Endothelial cell of umbilical vein (primary cell): ENCODE data around the gene KRT71. TPM values are rescaled to one million over a fixed set of nuclear protein-coding genes. Genes with fewer than 3 reads are reported as not detected.

ENCODE experiments used
- BruUV-seq: library from RNA; stranded (reverse); fragments of 400-500 nt; replicated peaks from 2 replicates; lab custom pipeline; 2021; lab: Mats Ljungman, UMichigan
- CTCF ChIA-PET: fragments of 300-600, 350-600 bp; sonication (Branson Sonifier 250); formaldehyde crosslinking; loops from one replicate; lab custom pipeline; 2021; ENCODE audit warnings: antibody characterized with exemption, inconsistent platforms; lab: Charles Lee
- POLR2A ChIA-PET: fragments of 300-600, 350-600 bp; sonication (Branson Sonifier 250); formaldehyde crosslinking; loops from one replicate; lab custom pipeline; 2021; ENCODE audit warnings: antibody characterized with exemption, inconsistent platforms; lab: Charles Lee
- DNase-seq: peaks from one replicate; pipeline ENCODE4 v3.0.0-alpha.2; 2011; ENCODE audit warnings: low read depth, low spot score
- FAIRE-seq: peaks from 2 replicates; lab custom pipeline; 2011; peaks lifted over from hg19 to GRCh38; lab: Jason Lieb, UNC
- H2AFZ ChIP-seq: 2 replicates; pipeline ENCODE4 v1.6.0; 2012; ENCODE audit warnings: low read depth, low read length, control low read depth, inconsistent platforms
- H3K27ac ChIP-seq: 2 replicates; pipeline ENCODE4 v1.5.1; 2011; ENCODE audit warnings: low read depth, mild to moderate bottlenecking, control low read depth, low read length, moderate library complexity; ENCODE audit not compliant: insufficient read depth
- H3K27me3 ChIP-seq, 2 experiments: 2 replicates each; pipeline versions ENCODE4 v1.6.0 to v1.6.1; 2011; ENCODE audit warnings: low read length in 2 of 2, mixed read lengths in 1 of 2; ENCODE audit not compliant: control insufficient read depth in 2 of 2, insufficient read depth in 2 of 2
- H3K36me3 ChIP-seq, 2 experiments: 2 replicates in 1 of 2; 3 replicates in 1 of 2; pipeline ENCODE4 v1.5.1; 2011; ENCODE audit warnings: low read length in 2 of 2, mild to moderate bottlenecking in 1 of 2, moderate library complexity in 1 of 2; ENCODE audit not compliant: control insufficient read depth in 2 of 2, insufficient read depth in 2 of 2; ENCODE audit errors: extremely low read depth in 1 of 2
- H3K4me1 ChIP-seq: 3 replicates; pipeline ENCODE4 v1.5.1; 2011; ENCODE audit warnings: mild to moderate bottlenecking, low read length; ENCODE audit not compliant: control insufficient read depth, insufficient read depth; ENCODE audit errors: extremely low read depth
- H3K4me2 ChIP-seq: 2 replicates; pipeline ENCODE4 v1.6.1; 2011; ENCODE audit warnings: low read length, control low read depth, mixed read lengths; ENCODE audit not compliant: insufficient read depth
- H3K4me3 ChIP-seq, 3 experiments: fragments of 200-600 bp in 1 of 3; sonication (generic), shearing (Covaris generic) in 1 of 3; replicated peaks in 1 of 3; 2 replicates each; pipeline ENCODE4 v1.5.1; 2011 to 2016; ENCODE audit warnings: control low read depth in 3 of 3, low read length in 3 of 3, mild to moderate bottlenecking in 2 of 3, inconsistent platforms in 1 of 3, low read depth in 1 of 3, moderate library complexity in 1 of 3; ENCODE audit not compliant: insufficient read depth in 1 of 3
- H3K79me2 ChIP-seq: 2 replicates; pipeline ENCODE4 v1.6.0; 2012; ENCODE audit warnings: low read length, inconsistent platforms; ENCODE audit not compliant: control insufficient read depth, insufficient read depth
- H3K9ac ChIP-seq: replicated peaks from 2 replicates; pipeline ENCODE3; 2011; ENCODE audit warnings: low read length, control low read depth; ENCODE audit not compliant: insufficient read depth; ENCODE audit errors: extremely low read depth
- H3K9me1 ChIP-seq: replicated peaks from 3 replicates; pipeline ENCODE4 v1.6.0; 2011; ENCODE audit warnings: mild to moderate bottlenecking, low read length; ENCODE audit not compliant: control insufficient read depth, insufficient read depth; ENCODE audit errors: extremely low read depth
- H3K9me3 ChIP-seq: replicated peaks from 2 replicates; pipeline ENCODE4 v1.5.1; 2012; ENCODE audit warnings: low read length, inconsistent platforms; ENCODE audit not compliant: control insufficient read depth, insufficient read depth
- H4K20me1 ChIP-seq: replicated peaks from 2 replicates; pipeline ENCODE3; 2011; ENCODE audit warnings: mild to moderate bottlenecking, low read length; ENCODE audit not compliant: control insufficient read depth, insufficient read depth; ENCODE audit errors: extremely low read depth
- CTCF ChIP-seq, 2 donors: IDR thresholded peaks; 1 replicate in 1 of 2; 2 replicates in 1 of 2; pipeline ENCODE4 v1.5.1; 2011; ENCODE audit warnings: low read length in 2 of 2, mild to moderate bottlenecking in 2 of 2, moderate library complexity in 2 of 2, control low read depth in 1 of 2, inconsistent platforms in 1 of 2, low read depth in 1 of 2; ENCODE audit not compliant: insufficient read depth in 1 of 2; ENCODE audit errors: extremely low read depth in 1 of 2
- EZH2 ChIP-seq: IDR thresholded peaks from 2 replicates; pipeline ENCODE4 v1.6.1; 2012; ENCODE audit warnings: borderline replicate concordance, low read depth, mild to moderate bottlenecking, moderate library complexity, low read length, inconsistent platforms; ENCODE audit not compliant: severe bottlenecking
- FOS ChIP-seq: IDR thresholded peaks from 2 replicates; pipeline ENCODE4 v1.6.1; 2011; ENCODE audit warnings: mild to moderate bottlenecking, low read length, moderate library complexity, borderline replicate concordance; ENCODE audit not compliant: insufficient read depth
- GATA2 ChIP-seq: IDR thresholded peaks from 2 replicates; pipeline ENCODE4 v1.7.0; 2011; ENCODE audit warnings: low read depth, mild to moderate bottlenecking, moderate library complexity, mixed read lengths, low read length; ENCODE audit not compliant: insufficient read length, insufficient read depth
- JUN ChIP-seq: IDR thresholded peaks from 2 replicates; pipeline ENCODE4 v1.6.1; 2011; ENCODE audit warnings: borderline replicate concordance, low read depth; ENCODE audit not compliant: insufficient read length, insufficient read depth
- MYC ChIP-seq: IDR thresholded peaks from one replicate; pipeline ENCODE4 v1.6.1; 2011; ENCODE audit warnings: mild to moderate bottlenecking, low read depth, low read length
- POLR2A ChIP-seq: IDR thresholded peaks from 2 replicates; pipeline ENCODE4 v1.6.1; 2012; ENCODE audit warnings: low read depth, mild to moderate bottlenecking, control low read depth, low read length
- POLR2AphosphoS5 ChIP-seq: IDR thresholded peaks from 2 replicates; pipeline ENCODE4 v1.6.1; 2012; ENCODE audit warnings: low read depth, mild to moderate bottlenecking, control low read depth, low read length, moderate library complexity; ENCODE audit not compliant: insufficient read depth
- dilution Hi-C: fragments of 300-500 bp; cut with MboI; formaldehyde crosslinking; loops from one replicate; pipeline ENCODE4 v1.15.0; 2019; ENCODE audit warnings: low sequenced_read_pairs; ENCODE audit not compliant: extremely low pct_ligation_motif_present
- intact Hi-C: fragments of 100-400 bp; cut with micrococcal nuclease; formaldehyde crosslinking; loops from one replicate; pipeline ENCODE4 v1.10.0; 2022
- polyA plus RNA-seq, 4 experiments: library from polyadenylated mRNA; depleted of rRNA in 3 of 4; stranded (reverse) in 3 of 4; unstranded in 1 of 4; fragments of >200 nt; gene quantifications; 2 replicates each; pipeline versions ENCODE4 v1.2.1 to v1.2.3, GENCODE V29; 2011 to 2012; ENCODE audit warnings: missing spikeins in 1 of 4
- total RNA-seq: library from RNA; stranded (reverse); gene quantifications from 2 replicates; pipeline ENCODE4 v1.2.3, GENCODE V29; 2021
- TF ChIP-seq, protein P1 (sequence below): IDR thresholded peaks from 2 replicates; pipeline ENCODE4 v1.6.1; 2011; ENCODE audit not compliant: insufficient read depth, insufficient read length

KRT71 gene
- total and polyA plus RNA-seq, 2 donors (not counting 3 experiments of a cell fraction or from before 2014, with no cell fraction given) = not detected

GRCh38 chr12:52508211-52508610, 44.7 kb downstream of the KRT71 start:
- no peaks in the 10 kb centered on the region for H3K79me2 ChIP-seq
- dilution Hi-C loops (no loop called here), intact Hi-C loops (no loop called here)
- H3K36me3 ChIP-seq = no peaks in the 10 kb centered on the region
- H3K27ac ChIP-seq = no peak overlapping the region
- H4K20me1 ChIP-seq = no peaks in the 10 kb centered on the region
- TF ChIP-seq CTCF (IDR thresholded peaks at IDR 0.05; ENCODE audit: extremely low read depth in 1 of 2, insufficient read depth in 1 of 2, low read depth in 1 of 2, low read length in 2 of 2) (no peak), FOS (no peak), POLR2AphosphoS5 (no peak), JUN (no peak), POLR2A (no peak), EZH2 (no peak), MYC (no peak), GATA2 (no peak)
- TF ChIP-seq, protein P1, sequence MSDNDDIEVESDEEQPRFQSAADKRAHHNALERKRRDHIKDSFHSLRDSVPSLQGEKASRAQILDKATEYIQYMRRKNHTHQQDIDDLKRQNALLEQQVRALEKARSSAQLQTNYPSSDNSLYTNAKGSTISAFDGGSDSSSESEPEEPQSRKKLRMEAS = no peak
- peaks cover 3 to 25% of the 10 kb centered on the region in 2 experiments for H3K27me3 ChIP-seq
- no peak overlapping the region for H2AFZ ChIP-seq
- ChIA-PET POLR2A (no interaction called here), CTCF (interaction anchor here (0.9 to 2.4 kb wide), 4 partner anchors 8 to 351 kb away, joined by 3 to 7 read pairs (median 4); no protein-coding TSS in a partner anchor)
- H3K4me1 ChIP-seq = no peaks in the 10 kb centered on the region
- H3K4me2 ChIP-seq = no peak overlapping the region
- no TSS peak for BruUV-seq
- no peaks in the 10 kb centered on the region for H3K9me3 ChIP-seq
- H3K9ac ChIP-seq = no peak overlapping the region
- no peaks in the 10 kb centered on the region for H3K9me1 ChIP-seq
- no peak overlapping the region for H3K4me3 ChIP-seq
- FAIRE-seq (no peak), DNase-seq (no peak)
